ENCODE results near the gene MYH7B. TPM values are rescaled to one million over a fixed set of nuclear protein-coding genes. Genes with fewer than 3 reads are reported as not detected.

MYH7B gene
- total RNA-seq, 2 experiments from 2014 or later: 0.70 to 0.79 TPM

DNA sequence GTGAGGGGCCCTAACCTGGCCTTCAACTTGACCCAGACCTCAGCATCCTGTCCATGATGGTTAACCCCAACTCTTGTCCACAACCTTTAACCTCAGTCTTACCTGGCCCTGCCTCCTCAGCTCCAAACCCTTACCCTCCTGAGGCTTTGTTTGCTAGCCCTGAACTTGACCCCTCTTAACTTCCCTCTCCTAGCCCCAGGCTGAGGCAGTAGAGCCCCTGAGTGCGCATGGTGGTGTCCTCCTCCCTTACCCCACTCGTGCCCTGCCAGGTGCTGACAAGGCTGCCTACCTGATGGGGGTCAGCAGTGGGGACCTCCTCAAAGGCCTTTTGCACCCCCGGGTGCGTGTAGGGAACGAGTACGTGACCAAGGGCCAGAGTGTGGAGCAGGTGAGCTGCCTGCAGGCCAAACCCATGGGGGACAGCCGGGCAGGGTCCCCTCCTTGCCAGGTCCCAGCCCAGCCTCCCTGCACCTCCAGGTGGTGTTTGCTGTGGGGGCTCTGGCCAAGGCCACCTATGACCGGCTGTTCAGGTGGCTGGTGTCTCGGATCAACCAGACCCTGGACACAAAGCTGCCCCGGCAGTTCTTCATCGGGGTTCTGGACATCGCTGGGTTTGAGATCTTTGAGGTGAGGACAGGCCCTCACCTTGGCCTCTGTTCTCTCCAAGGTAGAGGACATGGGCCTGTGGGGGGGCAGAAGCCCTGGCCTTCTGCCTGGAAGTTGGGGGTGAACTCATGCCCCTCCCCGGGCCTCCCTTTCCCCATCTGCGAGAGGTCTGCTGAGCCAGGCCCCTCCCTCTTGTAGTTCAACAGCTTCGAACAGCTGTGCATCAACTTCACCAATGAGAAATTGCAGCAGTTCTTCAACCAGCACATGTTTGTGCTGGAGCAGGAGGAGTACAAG lies 31.9 kb downstream of the MYH7B start:
- no peak overlapping the region for H3K27ac ChIP-seq (ENCODE audit: low read depth, low read length, poor library complexity, severe bottlenecking)
- TF ChIP-seq, protein P1, sequence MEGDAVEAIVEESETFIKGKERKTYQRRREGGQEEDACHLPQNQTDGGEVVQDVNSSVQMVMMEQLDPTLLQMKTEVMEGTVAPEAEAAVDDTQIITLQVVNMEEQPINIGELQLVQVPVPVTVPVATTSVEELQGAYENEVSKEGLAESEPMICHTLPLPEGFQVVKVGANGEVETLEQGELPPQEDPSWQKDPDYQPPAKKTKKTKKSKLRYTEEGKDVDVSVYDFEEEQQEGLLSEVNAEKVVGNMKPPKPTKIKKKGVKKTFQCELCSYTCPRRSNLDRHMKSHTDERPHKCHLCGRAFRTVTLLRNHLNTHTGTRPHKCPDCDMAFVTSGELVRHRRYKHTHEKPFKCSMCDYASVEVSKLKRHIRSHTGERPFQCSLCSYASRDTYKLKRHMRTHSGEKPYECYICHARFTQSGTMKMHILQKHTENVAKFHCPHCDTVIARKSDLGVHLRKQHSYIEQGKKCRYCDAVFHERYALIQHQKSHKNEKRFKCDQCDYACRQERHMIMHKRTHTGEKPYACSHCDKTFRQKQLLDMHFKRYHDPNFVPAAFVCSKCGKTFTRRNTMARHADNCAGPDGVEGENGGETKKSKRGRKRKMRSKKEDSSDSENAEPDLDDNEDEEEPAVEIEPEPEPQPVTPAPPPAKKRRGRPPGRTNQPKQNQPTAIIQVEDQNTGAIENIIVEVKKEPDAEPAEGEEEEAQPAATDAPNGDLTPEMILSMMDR (conservative IDR thresholded peaks at IDR 0.05; ENCODE audit: low read length): no peak
- no peak for TF ChIP-seq EZH2phosphoT487 (IDR thresholded peaks at IDR 0.05; ENCODE audit: borderline replicate concordance, low read depth, low read length)
- no peaks in the 10 kb centered on the region for H4K20me1 ChIP-seq (ENCODE audit: insufficient read depth, low read length)
- no peaks in the 10 kb centered on the region for H3K9me2 ChIP-seq (ENCODE audit: insufficient read depth, low read length)
- no peaks in the 10 kb centered on the region for H3K9me3 ChIP-seq (ENCODE audit: low read length)
- no peaks in the 10 kb centered on the region for H3K36me3 ChIP-seq (ENCODE audit: insufficient read depth, low read length)
- H3K79me2 ChIP-seq (ENCODE audit: insufficient read depth, low read depth, low read length): no peaks in the 10 kb centered on the region
- no peak overlapping the region for H2AFZ ChIP-seq (ENCODE audit: low read length)
- POLR2A ChIA-PET: no interaction called here
- BruUV-seq (replicated peaks): no TSS peak
- no peaks in the 10 kb centered on the region for H3K4me1 ChIP-seq (ENCODE audit: insufficient read depth, low read length, poor library complexity, severe bottlenecking)
- H3K4me2 ChIP-seq (ENCODE audit: low read length): no peak overlapping the region
- CTCF ChIA-PET (ENCODE audit: unreplicated experiment): no interaction called here
- no peak for DNase-seq (ENCODE audit: low spot score)
- intact Hi-C loops (cut with micrococcal nuclease; ENCODE audit: unreplicated experiment): no loop called here
- no peak overlapping the region for H3K4me3 ChIP-seq (ENCODE audit: low read depth, low read length, poor library complexity, severe bottlenecking)

- TF ChIP-seq, protein P1 (conservative IDR thresholded peaks at IDR 0.05; ENCODE audit: low read length): no peak
- no peak for TF ChIP-seq EZH2phosphoT487 (IDR thresholded peaks at IDR 0.05; ENCODE audit: borderline replicate concordance, low read depth, low read length)
- Histone ChIP-seq H3K9me3 (ENCODE audit: low read length) (no peaks in the 10 kb centered on the region), H3K4me1 (ENCODE audit: insufficient read depth, low read length, poor library complexity, severe bottlenecking) (no peaks in the 10 kb centered on the region), H3K79me2 (ENCODE audit: insufficient read depth, low read depth, low read length) (no peaks in the 10 kb centered on the region), H2AFZ (ENCODE audit: low read length) (no peak overlapping the region), H3K4me2 (ENCODE audit: low read length) (no peak overlapping the region), H3K27ac (ENCODE audit: low read depth, low read length, poor library complexity, severe bottlenecking) (no peak overlapping the region), H3K4me3 (ENCODE audit: low read depth, low read length, poor library complexity, severe bottlenecking) (no peak overlapping the region), H4K20me1 (ENCODE audit: insufficient read depth, low read length) (no peaks in the 10 kb centered on the region), H3K36me3 (ENCODE audit: insufficient read depth, low read length) (no peaks in the 10 kb centered on the region), H3K9me2 (ENCODE audit: insufficient read depth, low read length) (no peaks in the 10 kb centered on the region)
- POLR2A ChIA-PET: no interaction called here
- CTCF ChIA-PET (ENCODE audit: unreplicated experiment): no interaction called here
- BruUV-seq (replicated peaks): no TSS peak
- DNase-seq (ENCODE audit: low spot score): no peak
- intact Hi-C loops (cut with micrococcal nuclease; ENCODE audit: unreplicated experiment): no loop called here
Measured at GRCh38 chr20:34988191-34988540, 32.5 kb downstream of the MYH7B start.

- CTCF ChIA-PET (ENCODE audit: unreplicated experiment): no interaction called here
- no peak overlapping the region for H3K4me2 ChIP-seq (ENCODE audit: low read length)
- TF ChIP-seq EZH2phosphoT487 (IDR thresholded peaks at IDR 0.05; ENCODE audit: borderline replicate concordance, low read depth, low read length): no peak
- TF ChIP-seq, protein P1 (conservative IDR thresholded peaks at IDR 0.05; ENCODE audit: low read length): no peak
Measured at GRCh38 chr20:34989118-34989517, 33.5 kb downstream of the MYH7B start.

More at GRCh38 chr20:34989118-34989517, 33.5 kb downstream of the MYH7B start:
- Histone ChIP-seq H2AFZ (ENCODE audit: low read length) (no peak overlapping the region), H3K9me2 (ENCODE audit: insufficient read depth, low read length) (no peaks in the 10 kb centered on the region), H3K27ac (ENCODE audit: low read depth, low read length, poor library complexity, severe bottlenecking) (no peak overlapping the region), H4K20me1 (ENCODE audit: insufficient read depth, low read length) (no peaks in the 10 kb centered on the region), H3K4me1 (ENCODE audit: insufficient read depth, low read length, poor library complexity, severe bottlenecking) (no peaks in the 10 kb centered on the region), H3K4me3 (ENCODE audit: low read depth, low read length, poor library complexity, severe bottlenecking) (no peak overlapping the region), H3K9me3 (ENCODE audit: low read length) (no peaks in the 10 kb centered on the region), H3K79me2 (ENCODE audit: insufficient read depth, low read depth, low read length) (no peaks in the 10 kb centered on the region), H3K36me3 (ENCODE audit: insufficient read depth, low read length) (no peaks in the 10 kb centered on the region)
- no TSS peak for BruUV-seq (replicated peaks)
- DNase-seq (ENCODE audit: low spot score): no peak
- POLR2A ChIA-PET: no interaction called here
- intact Hi-C loops (cut with micrococcal nuclease; ENCODE audit: unreplicated experiment): no loop called here
